CD14-positive monocyte (primary cell): Measurements from ENCODE around the gene RASGRP3. TPM values are rescaled to one million over a fixed set of nuclear protein-coding genes. Genes with fewer than 3 reads are reported as not detected.

ENCODE experiments used
- DNase-seq, 3 donors: peaks; one replicate each; pipeline ENCODE4 v3.0.0-alpha.2; 2011 to 2022
- H2AFZ ChIP-seq: 2 replicates; pipeline ENCODE4 v1.6.0; 2012; ENCODE audit warnings: mild to moderate bottlenecking, low read depth, low read length, inconsistent platforms; ENCODE audit not compliant: insufficient read depth, poor library complexity, severe bottlenecking
- H3K27ac ChIP-seq, 2 donors: 1 replicate in 1 of 2; 2 replicates in 1 of 2; pipeline ENCODE4 v1.5.1; 2012 to 2013; ENCODE audit warnings: low read length in 2 of 2, control low read depth in 1 of 2, inconsistent platforms in 1 of 2, low read depth in 1 of 2, mild to moderate bottlenecking in 1 of 2
- H3K27me3 ChIP-seq, 2 donors: one replicate each; pipeline versions ENCODE4 v1.6.0 to v1.6.1; 2011 to 2013; ENCODE audit warnings: low read length in 2 of 2; ENCODE audit not compliant: control insufficient read depth in 2 of 2, insufficient read depth in 2 of 2
- H3K36me3 ChIP-seq, 2 donors: replicated peaks in 1 of 2; 1 replicate in 1 of 2; 2 replicates in 1 of 2; pipeline versions ENCODE4 v1.5.1 to v1.6.1; 2012 to 2013; ENCODE audit warnings: low read length in 2 of 2, control low read depth in 1 of 2, inconsistent platforms in 1 of 2, mild to moderate bottlenecking in 1 of 2; ENCODE audit not compliant: insufficient read depth in 2 of 2, control insufficient read depth in 1 of 2
- H3K4me1 ChIP-seq, 2 donors: 1 replicate in 1 of 2; 2 replicates in 1 of 2; pipeline versions ENCODE4 v1.5.1 to v1.6.1; 2012 to 2013; ENCODE audit warnings: low read length in 2 of 2, control low read depth in 1 of 2, inconsistent platforms in 1 of 2, mild to moderate bottlenecking in 1 of 2, moderate library complexity in 1 of 2; ENCODE audit not compliant: insufficient read depth in 2 of 2, control insufficient read depth in 1 of 2
- H3K4me2 ChIP-seq: replicated peaks from 2 replicates; pipeline ENCODE3; 2012; ENCODE audit warnings: low read length, moderate library complexity, mild to moderate bottlenecking; ENCODE audit not compliant: poor library complexity, severe bottlenecking; ENCODE audit errors: extremely low read depth
- H3K4me3 ChIP-seq, 3 experiments: fragments of 200-600 bp in 1 of 3; sonication (generic) in 1 of 3; replicated peaks in 1 of 3; 1 replicate in 2 of 3; 2 replicates in 1 of 3; pipeline ENCODE4 v1.5.1; 2011 to 2013; ENCODE audit warnings: low read length in 3 of 3, mild to moderate bottlenecking in 3 of 3, control low read depth in 2 of 3, low read depth in 2 of 3, inconsistent platforms in 1 of 3, moderate library complexity in 1 of 3
- H3K79me2 ChIP-seq: 2 replicates; pipeline ENCODE4 v1.6.0; 2012; ENCODE audit warnings: mild to moderate bottlenecking, control low read depth, inconsistent platforms, low read length, moderate library complexity; ENCODE audit not compliant: insufficient read depth
- H3K9ac ChIP-seq: 2 replicates; pipeline ENCODE4 v1.6.0; 2017; ENCODE audit warnings: low read length, mild to moderate bottlenecking; ENCODE audit not compliant: insufficient read depth, poor library complexity, severe bottlenecking
- H3K9me3 ChIP-seq, 2 donors: replicated peaks in 1 of 2; 1 replicate in 1 of 2; 2 replicates in 1 of 2; pipeline versions ENCODE4 v1.5.1 to v1.6.1; 2012 to 2013; ENCODE audit warnings: low read length in 2 of 2, control low read depth in 1 of 2; ENCODE audit not compliant: control insufficient read depth in 1 of 2, insufficient read depth in 1 of 2
- H4K20me1 ChIP-seq: 2 replicates; pipeline ENCODE4 v1.6.0; 2012; ENCODE audit warnings: mild to moderate bottlenecking, low read length, control low read depth, moderate library complexity; ENCODE audit not compliant: insufficient read depth
- H3K27ac Mint-ChIP-seq, 7 donors: one replicate each; pipeline ENCODE4 v1.8.0; 2020; ENCODE audit warnings: mild to moderate bottlenecking in 7 of 7, mixed read lengths in 7 of 7, moderate library complexity in 6 of 7, inconsistent platforms in 2 of 7
- H3K27me3 Mint-ChIP-seq, 3 donors: one replicate each; pipeline ENCODE4 v1.8.0; 2021 to 2022; ENCODE audit warnings: low read depth in 3 of 3, mild to moderate bottlenecking in 3 of 3, mixed read lengths in 3 of 3, moderate library complexity in 3 of 3, inconsistent platforms in 1 of 3
- H3K36me3 Mint-ChIP-seq, 2 donors: one replicate each; pipeline ENCODE4 v1.8.0; 2020; ENCODE audit warnings: mixed read lengths in 2 of 2, inconsistent platforms in 1 of 2, mild to moderate bottlenecking in 1 of 2
- H3K4me1 Mint-ChIP-seq: one replicate; pipeline ENCODE4 v1.8.0; 2020; ENCODE audit warnings: mild to moderate bottlenecking, mixed read lengths
- H3K4me3 Mint-ChIP-seq, 2 donors: one replicate each; pipeline ENCODE4 v1.8.0; 2020; ENCODE audit warnings: mild to moderate bottlenecking in 2 of 2, mixed read lengths in 2 of 2, moderate library complexity in 1 of 2
- H3K9me3 Mint-ChIP-seq, 7 donors: one replicate each; pipeline ENCODE4 v1.8.0; 2020 to 2022; ENCODE audit warnings: mixed read lengths in 7 of 7, mild to moderate bottlenecking in 6 of 7, moderate library complexity in 6 of 7, inconsistent platforms in 2 of 7
- CTCF ChIP-seq: fragments of 200-600 bp; IDR thresholded peaks from one replicate; pipeline ENCODE4 v1.8.0; 2022; ENCODE audit warnings: antibody characterized with exemption, mild to moderate bottlenecking
- WGBS: methylation state at CpG from one replicate; pipeline ENCODE4 v1.1.5; 2013; ENCODE audit warnings: missing lambda C conversion rate; ENCODE audit not compliant: insufficient coverage; 5-methylcytosine and 5-hydroxymethylcytosine counted together
- intact Hi-C, 2 donors: fragments of 100-400 bp; cut with micrococcal nuclease; formaldehyde crosslinking; loops; one replicate each; pipeline versions ENCODE4 v1.15.0 to v1.15.1; 2023
- polyA plus RNA-seq, 3 donors: library from polyadenylated mRNA; depleted of rRNA in 1 of 3; unstranded in 2 of 3; stranded (reverse) in 1 of 3; fragments of 300-500 nt in 2 of 3; fragments of >200 nt in 1 of 3; fragmentation: Illumina TruSeq in 2 of 3; gene quantifications; 1 replicate in 2 of 3; 2 replicates in 1 of 3; pipeline ENCODE4 v1.2.3, GENCODE V29; 2012 to 2021

Gene RASGRP3
- polyA plus RNA-seq, 3 donors, result 0.62 to 0.89 (median 0.84) TPM

- no peak for DNase-seq
- Mint-ChIP-seq H3K36me3 (no peaks in the 10 kb centered on the region), H3K9me3 (peaks cover 0 to 2% (median 0%) of the 10 kb centered on the region in 7 donors), H3K4me1 (peaks cover 11% of the 10 kb centered on the region), H3K27me3 (no peaks in the 10 kb centered on the region), H3K27ac (no peak overlapping the region), H3K4me3 (no peak overlapping the region)
- Histone ChIP-seq H3K9me3 (no peaks in the 10 kb centered on the region), H3K4me3 (no peak overlapping the region), H3K9ac (no peak overlapping the region), H3K27ac (no peak overlapping the region), H3K79me2 (no peaks in the 10 kb centered on the region), H2AFZ (no peak overlapping the region), H4K20me1 (no peaks in the 10 kb centered on the region), H3K27me3 (no peaks in the 10 kb centered on the region), H3K4me2 (no peak overlapping the region), H3K36me3 (no peaks in the 10 kb centered on the region), H3K4me1 (no peaks in the 10 kb centered on the region)
- intact Hi-C loops, result no loop called here
- WGBS, result 100% methylated on average over 1 of the region's 6 CpGs
- TF ChIP-seq CTCF, result no peak
Observed at GRCh38 chr2:33442528-33443079, 33.8 kb upstream of the RASGRP3 start.

GRCh38 chr2:33443274-33443829, 33.1 kb upstream of the RASGRP3 start:
- no CpG with 5 or more reads among the region's 3 CpGs for WGBS
- Histone ChIP-seq H2AFZ (no peak overlapping the region), H3K4me3 (no peak overlapping the region), H3K27me3 (no peaks in the 10 kb centered on the region), H3K27ac (no peak overlapping the region), H3K4me2 (no peak overlapping the region), H3K9ac (no peak overlapping the region), H4K20me1 (no peaks in the 10 kb centered on the region), H3K36me3 (no peaks in the 10 kb centered on the region), H3K4me1 (peaks cover 0 to 5% of the 10 kb centered on the region in 2 donors), H3K9me3 (no peaks in the 10 kb centered on the region), H3K79me2 (no peaks in the 10 kb centered on the region)
- Mint-ChIP-seq H3K4me3 (no peak overlapping the region), H3K27ac (peak overlapping the region in 1 of 7 donors; percentile 2), H3K36me3 (no peaks in the 10 kb centered on the region), H3K9me3 (peaks cover 0 to 2% (median 0%) of the 10 kb centered on the region in 7 donors), H3K27me3 (no peaks in the 10 kb centered on the region), H3K4me1 (peaks cover 16% of the 10 kb centered on the region)
- DNase-seq, result no peak
- TF ChIP-seq CTCF, result no peak
- intact Hi-C loops, result no loop called here
